GM21367 (cell line): ENCODE measurements around the gene MAML2.

Source experiments
- ATAC-seq: cut with Tn5 transposase; IDR thresholded peaks from one replicate; pipeline ENCODE4 v1.9.1; 2021; ENCODE audit not compliant: unreplicated experiment

The MAML2 gene

GRCh38 chr11:95994329-95994728 is 348.7 kb downstream of the MAML2 start:
- ATAC-seq, result no peak

DNA sequence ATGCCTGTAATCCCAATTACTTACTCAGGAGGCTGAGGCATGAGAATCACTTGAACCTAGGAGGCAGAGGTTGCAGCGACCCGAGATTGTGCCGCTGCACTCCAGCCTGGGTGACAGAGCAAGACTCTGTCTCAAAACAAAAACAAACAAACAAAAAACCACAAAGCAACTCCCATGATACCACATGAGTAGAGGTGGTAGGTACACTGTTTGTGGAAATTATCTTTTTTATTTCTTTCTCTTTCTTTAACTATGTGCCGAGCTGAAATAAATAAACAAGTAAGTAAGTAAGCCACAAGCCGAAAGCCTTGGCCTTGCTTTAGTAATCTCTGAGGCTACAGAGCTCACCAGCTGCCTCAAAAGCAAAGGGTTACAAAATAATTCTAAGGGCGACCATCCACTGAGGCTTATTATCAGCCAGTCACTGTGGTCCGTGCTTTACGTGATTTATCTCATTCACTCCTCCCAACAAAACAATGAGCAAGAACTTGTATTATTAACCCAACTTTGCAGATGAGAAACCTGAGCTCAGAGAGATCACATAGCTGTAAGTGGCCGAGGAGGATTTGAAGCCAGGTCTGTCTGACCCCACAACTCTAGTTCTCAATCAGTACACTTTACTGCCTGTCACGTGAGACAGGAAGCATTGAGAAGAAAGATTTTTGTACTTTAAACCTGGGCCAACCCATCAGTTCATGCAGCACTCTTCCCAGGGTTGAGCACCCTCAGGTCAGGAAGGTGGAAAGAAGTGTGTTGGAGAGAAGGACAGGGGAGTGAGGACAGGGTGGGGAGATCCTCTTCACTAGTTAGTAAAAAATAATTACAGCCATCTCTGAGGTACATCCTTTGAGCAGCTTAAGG is 349.3 kb downstream of the MAML2 start:
- ATAC-seq, result no peak

DNA sequence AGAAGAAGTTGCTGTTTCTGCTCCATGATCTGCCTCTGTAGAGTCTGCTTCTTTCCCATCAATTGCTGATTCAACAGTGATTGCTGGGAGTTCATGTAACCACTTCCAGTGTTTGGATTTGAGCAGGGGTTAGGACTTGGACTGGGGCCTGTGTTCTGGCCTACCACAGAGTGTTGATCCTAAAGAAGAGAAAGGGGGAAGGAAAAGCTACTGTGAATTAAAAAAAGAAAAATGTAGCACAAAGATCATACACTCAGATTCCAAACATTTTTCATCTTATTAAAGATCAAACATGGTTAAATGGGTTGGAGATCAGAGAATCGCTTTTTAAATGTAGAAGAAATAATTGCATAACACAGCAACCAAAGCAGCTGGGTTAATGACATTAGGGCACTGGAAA is 351.4 kb downstream of the MAML2 start:
- no peak for ATAC-seq

- ATAC-seq, result no peak
Measured at GRCh38 chr11:95991101-95991500, 351.9 kb downstream of the MAML2 start.

DNA sequence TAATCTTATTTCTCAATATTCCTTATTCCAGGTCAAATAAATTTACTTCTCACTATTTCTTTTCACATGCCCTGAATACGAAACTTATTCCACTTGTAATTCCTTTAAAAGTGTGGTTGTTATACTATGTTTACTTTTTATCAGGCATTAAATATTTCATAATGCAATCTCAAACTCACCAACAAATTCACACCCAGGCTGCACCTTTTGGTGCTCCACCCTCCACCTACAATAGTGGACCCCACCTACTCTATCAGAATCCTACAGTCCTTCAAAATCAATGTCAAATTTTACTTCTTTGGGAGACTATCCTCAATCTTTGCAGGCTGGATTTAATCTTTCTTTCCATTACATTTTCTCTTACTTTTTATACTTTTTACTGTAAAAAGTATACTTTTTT is 353.2 kb downstream of the MAML2 start:
- ATAC-seq, result no peak

- ATAC-seq, result no peak
Measured at GRCh38 chr11:95989076-95989605, 353.9 kb downstream of the MAML2 start.

DNA sequence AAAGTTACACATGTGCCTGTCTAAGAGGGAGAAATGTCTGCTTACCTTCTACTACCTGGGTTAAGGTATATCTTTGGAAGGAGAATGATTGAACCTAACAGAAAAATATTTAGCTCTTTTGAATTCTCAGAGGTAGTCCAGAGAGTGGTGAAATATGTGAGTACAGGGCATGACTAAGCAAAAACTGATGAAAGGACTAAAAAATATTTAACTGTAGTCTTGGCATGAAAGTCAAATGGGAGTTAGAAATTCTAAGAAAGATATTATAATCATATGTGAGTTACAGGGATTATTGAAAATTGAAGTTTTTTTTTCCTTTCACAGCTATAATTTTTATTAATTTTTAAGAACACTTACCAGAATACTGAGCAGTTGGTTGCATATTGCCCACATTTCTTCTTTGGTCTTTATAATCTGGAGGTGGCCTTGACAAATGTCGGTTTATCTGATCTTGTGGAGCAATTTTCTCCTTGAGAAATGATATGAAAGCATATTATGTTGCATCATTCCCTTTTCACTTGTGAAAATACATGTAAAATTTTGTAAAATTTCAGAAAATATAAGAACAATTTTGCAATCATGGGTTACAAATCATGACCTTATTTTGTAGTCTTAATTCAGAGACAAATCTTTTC is 357.7 kb downstream of the MAML2 start:
- ATAC-seq, result no peak

DNA sequence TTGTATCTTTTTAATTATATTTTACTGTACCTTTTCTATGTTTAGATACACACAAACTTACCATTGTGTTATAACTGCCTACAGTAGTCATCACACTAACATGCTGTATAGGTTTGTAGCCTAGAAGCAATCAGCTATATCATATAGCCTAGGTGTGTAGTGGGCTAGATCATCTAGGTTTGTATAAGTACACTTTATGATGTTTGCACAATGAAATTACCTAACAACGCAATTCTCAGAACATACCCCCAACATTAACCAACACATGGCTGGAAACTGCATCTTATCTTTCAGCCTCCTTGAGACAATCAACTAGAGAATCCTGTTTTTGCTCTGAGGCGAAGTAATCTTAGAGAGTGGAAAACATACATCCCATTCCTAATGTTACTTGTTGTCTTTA is 358.9 kb downstream of the MAML2 start:
- no peak for ATAC-seq

DNA sequence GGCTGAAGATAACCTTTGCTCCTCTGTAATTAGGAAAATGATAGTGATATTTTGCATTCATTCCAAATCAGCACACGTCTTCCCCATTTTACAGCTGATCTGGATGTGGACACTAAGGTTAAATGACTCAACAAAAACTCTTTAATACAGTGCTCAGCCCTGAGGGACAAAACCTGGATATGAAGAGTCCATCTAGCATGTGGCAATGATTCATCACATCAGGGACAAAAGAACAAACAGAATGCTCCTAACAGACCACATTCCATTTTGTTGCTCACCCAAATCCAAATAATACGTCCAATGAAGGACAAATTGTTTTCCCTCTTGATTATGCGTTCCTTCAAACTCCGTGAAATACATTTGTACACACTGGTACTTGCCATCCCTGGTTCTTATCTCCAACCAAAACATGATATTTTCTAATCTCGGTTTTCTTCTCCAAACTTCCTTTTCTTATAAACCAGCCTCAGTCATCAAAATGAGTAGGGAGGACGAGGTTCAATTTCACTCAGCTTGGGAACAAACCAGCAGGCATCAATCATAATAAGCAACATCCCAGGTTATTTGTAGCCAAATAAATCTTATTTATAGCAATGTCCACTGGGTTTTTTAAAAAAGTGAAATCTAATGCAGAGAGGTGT is 365.3 kb downstream of the MAML2 start:
- ATAC-seq, result no peak

GRCh38 chr11:95976550-95976949 is 366.4 kb downstream of the MAML2 start:
- ATAC-seq, result no peak

DNA sequence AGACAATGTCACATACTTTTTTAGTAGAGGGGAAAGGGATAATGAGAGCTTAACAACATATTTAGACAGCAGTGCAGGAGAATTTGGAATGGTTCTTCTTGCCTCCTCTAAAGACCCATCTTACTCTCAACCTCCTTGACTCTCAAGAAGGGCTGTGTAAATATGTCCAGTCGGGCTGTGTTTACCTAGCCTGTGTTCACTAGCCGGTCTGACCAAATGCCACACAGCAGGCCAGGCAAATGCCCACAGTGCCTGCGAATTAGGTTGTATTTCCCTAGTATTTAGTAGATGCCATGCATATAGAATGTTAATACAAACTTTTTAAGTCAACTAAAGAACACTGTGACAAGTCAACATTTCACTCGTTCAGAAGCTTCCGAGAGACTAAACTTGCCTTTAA is 367.7 kb downstream of the MAML2 start:
- ATAC-seq, result no peak

DNA sequence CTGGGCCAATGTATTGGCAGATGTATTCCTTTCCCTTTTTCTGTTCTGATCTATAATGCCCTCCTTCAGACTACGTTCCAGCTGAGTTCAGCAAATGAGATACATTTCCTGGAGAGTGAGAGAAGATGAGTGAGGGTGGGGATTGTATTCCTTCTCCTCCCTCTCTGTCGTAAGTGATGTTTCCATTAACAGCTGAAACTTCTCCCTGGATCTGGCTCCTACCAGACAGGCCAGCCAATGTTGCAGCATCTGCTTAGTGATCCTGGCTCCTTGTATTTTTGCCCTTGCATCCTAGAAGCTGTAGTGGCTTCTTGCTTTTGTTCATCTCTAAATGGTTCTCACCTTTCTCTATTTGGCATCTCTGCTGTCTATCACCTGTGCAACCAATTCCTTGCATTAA is 370.9 kb downstream of the MAML2 start:
- no peak for ATAC-seq

GRCh38 chr11:95968585-95968984 is 374.4 kb downstream of the MAML2 start:
- ATAC-seq, result no peak

DNA sequence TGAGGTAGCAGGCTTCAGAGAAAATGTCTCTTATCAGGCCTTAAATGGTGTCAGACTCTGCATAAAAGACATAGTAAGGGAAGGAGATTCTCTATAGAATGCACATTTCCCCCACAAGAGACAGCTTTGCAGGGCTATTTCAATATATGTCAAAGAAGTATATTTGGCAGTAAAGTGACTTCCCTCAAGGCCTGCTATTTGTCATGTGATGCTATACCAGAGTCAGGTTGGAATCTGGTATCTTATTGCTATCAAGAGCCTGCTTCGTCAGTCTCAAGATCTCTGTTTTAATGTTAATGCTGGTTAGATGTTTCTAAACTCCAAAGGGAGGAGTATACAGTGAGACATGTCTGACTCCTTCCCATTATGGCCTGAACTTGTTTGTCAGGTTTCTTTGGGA is 378.7 kb downstream of the MAML2 start:
- ATAC-seq, result no peak

DNA sequence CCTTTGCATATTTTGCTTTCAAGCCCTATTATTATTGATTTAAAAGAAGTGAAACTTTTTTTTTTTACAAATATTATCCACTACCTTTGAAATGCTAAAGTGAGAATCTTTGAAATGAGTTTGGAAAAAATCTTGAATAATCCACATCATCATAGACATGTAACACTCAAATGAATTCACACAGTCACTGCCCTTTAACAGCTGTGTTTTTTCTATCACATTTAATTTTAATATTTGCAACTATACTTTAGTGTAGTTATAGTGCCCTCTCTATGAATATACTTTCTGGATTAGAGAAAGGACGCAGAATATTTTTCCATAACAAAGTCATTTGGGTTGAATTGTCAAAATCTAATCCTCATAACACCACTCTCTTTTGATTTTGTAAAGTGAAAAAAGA is 381.2 kb downstream of the MAML2 start:
- ATAC-seq, result no peak

GRCh38 chr11:95950905-95951304 is 392.1 kb downstream of the MAML2 start:
- no peak for ATAC-seq

- ATAC-seq, result no peak
Measured at GRCh38 chr11:95948637-95949036, 394.4 kb downstream of the MAML2 start.

GRCh38 chr11:95944623-95945022 is 398.4 kb downstream of the MAML2 start:
- no peak for ATAC-seq

- ATAC-seq, result no peak
Measured at GRCh38 chr11:95943546-95943945, 399.4 kb downstream of the MAML2 start.

- ATAC-seq, result no peak
Measured at GRCh38 chr11:95939091-95939490, 403.9 kb downstream of the MAML2 start.

- no peak for ATAC-seq
Measured at GRCh38 chr11:95937358-95937757, 405.6 kb downstream of the MAML2 start.

DNA sequence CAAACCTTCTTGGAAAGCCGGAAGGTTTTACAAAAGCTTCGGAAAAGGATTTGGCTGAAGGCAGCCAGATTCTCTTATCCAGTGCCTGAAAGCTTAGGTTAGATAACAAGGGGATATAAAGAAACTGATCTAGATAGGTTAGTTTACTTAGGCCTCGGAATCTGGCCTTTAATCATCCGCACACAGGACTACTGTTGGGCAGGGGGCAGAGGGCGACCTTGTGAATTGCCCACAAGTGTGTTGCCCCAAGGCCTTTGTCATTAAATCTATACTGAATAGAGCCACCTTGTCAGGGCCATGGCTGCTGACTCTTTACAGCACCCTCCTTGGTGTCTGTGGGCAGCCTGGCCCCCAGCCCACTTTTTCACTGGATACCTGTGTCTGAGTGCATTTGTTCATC is 409.4 kb downstream of the MAML2 start:
- no peak for ATAC-seq
